Activated CD4-positive, alpha-beta T cell treated with anti-CD3 and anti-CD28 coated beads for 36 hours (primary cell): ENCODE measurements around the gene CLEC11A. TPM values are rescaled to one million over a fixed set of nuclear protein-coding genes. Genes with fewer than 3 reads are reported as not detected.
"Not testable (repeated sequence)": the region's sequence is repeated elsewhere in the genome, so short reads cannot be mapped to it uniquely, and the experiment has no call there.

Experiments used
- ATAC-seq: fragments of 200-7000 bp; cut with Tn5 transposase; one replicate; pipeline ENCODE4 v1.10.0; 2021; ENCODE audit warnings: mild to moderate bottlenecking, moderate library complexity
- CTCF ChIA-PET: fragments of 350-600 bp; sonication (Branson Sonifier 250); formaldehyde crosslinking; loops from one replicate; lab custom pipeline; 2021; ENCODE audit warnings: antibody characterized with exemption; lab: Charles Lee
- POLR2A ChIA-PET: fragments of 350-600 bp; sonication (Branson Sonifier 250); formaldehyde crosslinking; loops from one replicate; lab custom pipeline; 2021; ENCODE audit warnings: antibody characterized with exemption, inconsistent platforms; lab: Charles Lee
- DNase-seq: peaks from one replicate; pipeline ENCODE4 v3.0.0-alpha.2; 2020
- H3K27ac Mint-ChIP-seq: one replicate; pipeline ENCODE4 v1.8.0; 2021; ENCODE audit warnings: mixed read lengths
- H3K27me3 Mint-ChIP-seq: one replicate; pipeline ENCODE4 v1.8.0; 2021; ENCODE audit warnings: mixed read lengths
- H3K36me3 Mint-ChIP-seq: one replicate; pipeline ENCODE4 v1.8.0; 2021; ENCODE audit warnings: low read depth, mixed read lengths
- H3K4me1 Mint-ChIP-seq: one replicate; pipeline ENCODE4 v1.8.0; 2021; ENCODE audit warnings: mixed read lengths
- H3K4me3 Mint-ChIP-seq: one replicate; pipeline ENCODE4 v1.8.0; 2021; ENCODE audit warnings: mild to moderate bottlenecking, moderate library complexity, mixed read lengths
- H3K9me3 Mint-ChIP-seq: one replicate; pipeline ENCODE4 v1.8.0; 2021; ENCODE audit warnings: low read depth, mixed read lengths
- intact Hi-C, 2 experiments: fragments of 100-400 bp; cut with DNase I in 1 of 2; cut with micrococcal nuclease in 1 of 2; formaldehyde crosslinking; loops; one replicate each; pipeline versions ENCODE4 v1.14.2 to v1.15.1; 2022 to 2024; cut with DNase I, micrococcal nuclease
- total RNA-seq, 2 experiments: library from RNA; stranded (reverse); gene quantifications; one replicate each; pipeline ENCODE4 v1.2.3, GENCODE V29; 2021

Gene CLEC11A
- total RNA-seq, 2 experiments from 2014 or later: 0.64 to 1.0 TPM

DNA sequence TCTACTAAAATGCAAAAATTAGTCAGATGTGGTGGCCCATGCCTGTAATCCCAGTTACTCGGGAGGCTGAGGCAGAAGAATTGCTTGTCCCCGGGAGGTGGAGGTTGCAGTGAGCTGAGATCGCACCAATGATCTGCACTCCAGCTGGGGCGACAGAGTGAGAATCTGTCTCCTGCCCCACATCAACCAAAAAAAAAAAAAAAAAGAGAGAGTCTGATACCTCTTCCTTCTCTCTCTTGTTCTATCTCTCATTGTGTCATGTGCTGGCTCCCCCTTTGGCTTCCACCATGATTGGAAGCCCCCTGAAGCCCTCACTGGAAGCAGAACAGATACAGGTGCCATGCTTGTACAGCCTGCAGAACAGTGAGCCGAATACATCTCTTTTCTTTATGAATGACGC lies 20.4 kb downstream of the CLEC11A start:
- CTCF ChIA-PET: no interaction called here
- no peak overlapping the region for H3K4me3 Mint-ChIP-seq
- peaks cover 36% of the 10 kb centered on the region for H3K27me3 Mint-ChIP-seq
- intact Hi-C loops: no loop called here
- no peak for DNase-seq
- no peak for ATAC-seq
- H3K9me3 Mint-ChIP-seq: no peaks in the 10 kb centered on the region
- H3K27ac Mint-ChIP-seq: no peak overlapping the region
- no peaks in the 10 kb centered on the region for H3K4me1 Mint-ChIP-seq
- no peaks in the 10 kb centered on the region for H3K36me3 Mint-ChIP-seq
- POLR2A ChIA-PET: no interaction called here

DNA sequence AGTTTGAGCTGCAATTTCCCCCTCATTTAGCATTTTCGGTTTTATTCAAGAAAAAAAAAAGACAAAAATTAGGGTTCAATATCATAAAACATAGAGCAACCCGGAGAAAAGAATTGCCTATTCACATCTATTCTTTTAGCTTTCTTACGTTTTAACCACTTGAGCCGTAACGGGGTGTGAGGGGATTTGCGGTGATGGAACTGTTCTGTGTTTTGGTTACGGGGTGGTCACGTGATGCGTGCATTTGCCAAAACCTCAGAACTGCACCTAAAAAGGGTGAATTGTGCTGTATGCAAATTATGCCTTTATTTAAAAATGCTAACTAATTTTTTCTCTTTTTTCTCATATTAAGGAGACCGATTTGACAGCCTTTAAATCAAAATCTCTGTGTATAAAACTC lies 22.1 kb downstream of the CLEC11A start:
- H3K4me1 Mint-ChIP-seq: no peaks in the 10 kb centered on the region
- no peak overlapping the region for H3K27ac Mint-ChIP-seq
- H3K27me3 Mint-ChIP-seq: peaks cover 25% of the 10 kb centered on the region
- H3K36me3 Mint-ChIP-seq: no peaks in the 10 kb centered on the region
- ATAC-seq (no peak), DNase-seq (no peak)
- ChIA-PET CTCF (no interaction called here), POLR2A (no interaction called here)
- no peak overlapping the region for H3K4me3 Mint-ChIP-seq
- intact Hi-C loops: no loop called here
- no peaks in the 10 kb centered on the region for H3K9me3 Mint-ChIP-seq

DNA sequence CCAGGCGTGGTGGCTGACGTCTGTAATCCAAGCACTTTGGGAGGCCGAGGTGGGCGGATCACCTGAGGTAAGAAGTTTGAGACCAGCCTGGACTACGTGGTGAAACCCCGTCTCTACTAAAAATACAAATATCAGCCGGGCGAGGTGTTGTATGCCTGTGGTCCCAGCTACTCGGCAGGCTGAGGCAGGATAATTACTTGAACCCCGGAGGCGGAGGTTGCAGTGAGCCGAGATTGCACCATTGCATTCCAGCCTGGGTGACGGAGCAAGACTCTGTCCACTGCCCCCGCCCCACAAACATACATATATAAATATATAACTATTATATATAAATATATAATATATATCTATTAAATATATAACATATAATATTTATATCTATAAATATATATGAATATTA lies 24.0 kb downstream of the CLEC11A start:
- DNase-seq, POLR2A ChIA-PET, ATAC-seq, H3K4me1 Mint-ChIP-seq, H3K36me3 Mint-ChIP-seq, H3K4me3 Mint-ChIP-seq, H3K27ac Mint-ChIP-seq, intact Hi-C loops, CTCF ChIA-PET, H3K9me3 Mint-ChIP-seq: not testable (repeated sequence)
- H3K27me3 Mint-ChIP-seq: peaks cover 13% of the 10 kb centered on the region

DNA sequence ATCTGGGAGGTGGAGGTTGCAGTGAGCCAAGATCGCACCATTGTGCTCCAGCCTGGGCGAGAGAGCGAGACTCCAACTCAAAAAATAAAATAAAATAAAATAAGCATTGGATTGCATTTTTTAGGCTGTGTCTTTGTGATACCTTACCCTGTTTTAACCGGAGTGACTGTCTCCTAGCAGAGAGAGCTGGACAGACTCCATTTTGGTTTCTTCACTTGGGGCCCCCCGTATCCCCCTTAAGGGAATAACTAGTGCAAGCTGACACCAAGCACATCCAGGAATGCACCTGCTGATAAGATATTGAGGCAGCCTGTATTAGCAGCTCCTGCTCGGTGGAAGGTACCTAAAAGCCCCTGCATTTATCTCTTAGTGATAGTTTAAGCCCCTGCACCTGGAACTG lies 26.3 kb downstream of the CLEC11A start:
- no peaks in the 10 kb centered on the region for H3K4me1 Mint-ChIP-seq
- no peak for ATAC-seq
- CTCF ChIA-PET: interaction anchor here (0.6 kb wide), 2 partner anchors 52 to 392 kb away, joined by 3 read pairs; no protein-coding TSS in a partner anchor

DNA sequence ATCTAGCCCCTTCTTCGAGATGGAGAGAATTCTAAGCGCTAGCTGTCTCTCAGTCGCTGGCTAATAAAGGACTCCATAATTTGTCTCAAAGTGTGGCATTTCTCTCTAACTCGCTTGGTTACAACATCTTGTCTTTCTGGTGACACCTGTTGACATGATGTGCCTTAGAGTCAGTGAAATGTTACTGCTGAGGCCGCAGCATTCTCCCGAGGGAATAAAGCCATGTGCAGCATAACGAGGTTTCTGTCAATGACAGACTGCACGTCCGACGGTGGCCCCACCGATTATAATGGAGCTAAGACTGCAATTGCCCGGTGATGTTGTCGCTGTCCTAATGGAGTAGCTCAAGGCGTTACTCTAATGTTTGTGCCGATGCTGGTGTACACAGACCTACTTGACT lies 26.8 kb downstream of the CLEC11A start:
- Mint-ChIP-seq H3K4me1 (no peaks in the 10 kb centered on the region), H3K36me3 (no peaks in the 10 kb centered on the region), H3K4me3 (no peak overlapping the region), H3K9me3 (no peaks in the 10 kb centered on the region), H3K27me3 (peaks cover 18% of the 10 kb centered on the region), H3K27ac (no peak overlapping the region)
- CTCF ChIA-PET: interaction anchor here (0.6 kb wide), 1 partner anchor 393 kb away, joined by 3 read pairs; no protein-coding TSS in a partner anchor
- POLR2A ChIA-PET: interaction anchor here (0.5 kb wide), 1 partner anchor 276 kb away, joined by 3 read pairs; no protein-coding TSS in a partner anchor
- DNase-seq (no peak), ATAC-seq (no peak)
- intact Hi-C loops: no loop called here

More for the DNA sequence above, 26.3 kb downstream of the CLEC11A start:
- Mint-ChIP-seq H3K9me3 (no peaks in the 10 kb centered on the region), H3K36me3 (no peaks in the 10 kb centered on the region), H3K27me3 (peaks cover 15% of the 10 kb centered on the region), H3K4me3 (no peak overlapping the region), H3K27ac (no peak overlapping the region)
- POLR2A ChIA-PET: no interaction called here
- DNase-seq: no peak
- intact Hi-C loops: no loop called here

DNA sequence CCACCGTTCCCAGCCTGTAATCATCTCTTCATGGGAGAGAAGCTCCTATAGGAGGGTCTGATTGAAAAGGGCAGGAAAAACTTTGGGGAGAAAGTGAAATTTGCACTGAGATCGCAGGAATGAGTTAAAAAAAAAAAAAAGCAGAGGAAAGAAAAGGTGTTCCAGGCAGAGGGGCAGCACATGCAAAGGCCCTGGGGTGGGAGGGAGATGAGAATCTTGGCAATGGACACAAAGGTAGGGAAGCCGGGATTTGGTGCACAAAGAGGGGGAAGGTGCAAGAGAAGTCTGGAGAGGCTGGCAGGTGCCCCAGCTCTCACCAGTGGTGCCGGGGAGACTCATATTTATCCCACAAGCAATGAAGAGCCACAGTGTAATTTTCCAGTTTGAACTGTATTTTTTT lies 30.7 kb downstream of the CLEC11A start:
- no peaks in the 10 kb centered on the region for H3K4me1 Mint-ChIP-seq
- H3K36me3 Mint-ChIP-seq: no peaks in the 10 kb centered on the region
- intact Hi-C loops: no loop called here
- POLR2A ChIA-PET: no interaction called here
- CTCF ChIA-PET: no interaction called here
- H3K27ac Mint-ChIP-seq: no peak overlapping the region
- H3K27me3 Mint-ChIP-seq: peaks cover 14% of the 10 kb centered on the region
- H3K9me3 Mint-ChIP-seq: no peaks in the 10 kb centered on the region
- H3K4me3 Mint-ChIP-seq: no peak overlapping the region
- ATAC-seq (no peak), DNase-seq (no peak)

DNA sequence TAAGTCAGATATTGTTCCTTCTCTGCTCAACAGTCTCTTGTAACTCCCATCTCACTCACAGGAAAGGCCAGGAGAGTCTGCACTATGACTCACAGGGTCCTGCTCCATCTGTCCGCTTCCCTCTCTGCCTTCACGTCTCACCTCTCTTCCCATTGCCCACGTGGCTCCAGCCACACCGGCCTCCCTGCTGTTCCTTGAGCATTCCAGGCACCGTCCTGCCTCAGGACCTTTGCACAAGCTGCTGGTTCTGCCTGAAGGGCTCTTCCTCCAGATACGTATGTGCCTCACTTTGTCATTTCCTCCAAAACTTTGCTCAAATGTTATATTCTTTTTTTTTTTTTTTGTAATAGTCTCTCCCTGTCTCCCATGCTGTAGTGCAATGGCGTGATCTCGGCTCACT lies 33.1 kb downstream of the CLEC11A start:
- H3K36me3 Mint-ChIP-seq, H3K9me3 Mint-ChIP-seq, H3K4me1 Mint-ChIP-seq, ATAC-seq, intact Hi-C loops, H3K4me3 Mint-ChIP-seq, H3K27ac Mint-ChIP-seq, DNase-seq, POLR2A ChIA-PET: not testable (repeated sequence)
- peaks cover 14% of the 10 kb centered on the region for H3K27me3 Mint-ChIP-seq
- CTCF ChIA-PET: interaction anchor here (0.6 kb wide), 1 partner anchor 92 kb away, joined by 3 read pairs; no protein-coding TSS in a partner anchor

DNA sequence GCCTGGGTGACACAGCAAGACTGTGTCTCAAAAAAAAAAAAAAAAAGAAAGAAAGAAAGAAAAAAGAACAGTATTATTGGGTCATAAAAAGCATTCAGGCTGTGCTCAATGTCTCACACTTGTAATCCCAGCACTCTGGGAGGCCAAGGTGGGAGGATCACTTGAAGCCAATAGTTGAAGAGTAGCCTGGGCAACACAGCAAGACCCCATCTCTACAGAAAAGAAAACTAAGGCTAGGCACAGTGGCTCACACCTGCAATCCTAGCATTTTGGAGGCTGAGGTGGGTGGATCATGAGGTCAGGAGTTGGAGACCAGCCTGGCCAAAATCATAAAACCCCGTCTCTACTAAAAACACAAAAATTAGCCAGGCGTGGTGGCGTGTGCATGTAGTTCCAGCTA lies 34.5 kb downstream of the CLEC11A start:
- H3K27me3 Mint-ChIP-seq: peaks cover 14% of the 10 kb centered on the region
- H3K4me3 Mint-ChIP-seq, H3K27ac Mint-ChIP-seq, ATAC-seq, H3K9me3 Mint-ChIP-seq, H3K36me3 Mint-ChIP-seq, DNase-seq, CTCF ChIA-PET, H3K4me1 Mint-ChIP-seq, POLR2A ChIA-PET, intact Hi-C loops: not testable (repeated sequence)

DNA sequence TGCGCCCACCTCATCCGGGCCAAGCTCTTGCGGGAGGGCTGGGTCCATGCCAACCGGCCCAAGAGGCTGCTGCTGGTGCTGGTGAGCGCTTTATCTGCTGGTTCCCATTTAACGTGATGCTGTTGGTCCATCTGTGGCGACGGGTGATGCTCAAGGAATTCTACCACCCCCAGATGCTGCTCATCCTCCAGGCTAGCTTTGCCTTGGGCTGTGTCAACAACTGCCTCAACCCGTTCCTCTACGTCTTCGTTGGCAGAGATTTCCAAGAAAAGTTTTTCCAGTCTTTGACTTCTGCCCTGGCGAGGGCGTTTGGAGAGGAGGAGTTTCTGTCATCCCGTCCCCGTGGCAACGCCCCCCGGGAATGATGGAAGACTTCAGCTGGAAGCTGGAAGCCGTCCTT lies 35.9 kb downstream of the CLEC11A start:
- POLR2A ChIA-PET, DNase-seq, H3K9me3 Mint-ChIP-seq, CTCF ChIA-PET, H3K4me1 Mint-ChIP-seq, intact Hi-C loops, H3K36me3 Mint-ChIP-seq, ATAC-seq, H3K27me3 Mint-ChIP-seq, H3K27ac Mint-ChIP-seq, H3K4me3 Mint-ChIP-seq: not testable (repeated sequence)

DNA sequence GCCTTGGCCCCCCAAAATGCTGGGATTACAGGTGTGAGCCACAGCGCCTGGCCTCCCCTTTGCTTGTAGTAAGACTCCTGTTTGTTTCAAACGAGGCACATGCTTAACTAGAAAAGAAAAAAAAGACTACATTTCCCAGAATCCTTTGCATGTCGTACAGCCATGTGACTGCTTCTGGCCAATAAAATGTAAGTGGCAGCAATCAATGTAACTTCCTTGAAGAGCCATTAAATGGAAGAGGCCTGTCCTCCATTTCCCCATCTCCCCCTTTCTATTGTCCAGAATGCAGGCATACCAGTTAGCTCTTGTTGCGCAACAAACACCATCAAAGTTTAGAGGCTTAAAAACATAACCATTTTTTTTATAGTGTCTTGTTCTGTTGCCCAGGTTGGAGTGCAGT lies 36.7 kb downstream of the CLEC11A start:
- ATAC-seq (peak; percentile 72), DNase-seq (no peak)
- no peak overlapping the region for H3K4me3 Mint-ChIP-seq
- ChIA-PET POLR2A (no interaction called here), CTCF (interaction anchor here (0.6 to 0.7 kb wide), 3 partner anchors 18 to 838 kb away, joined by 3 read pairs; no protein-coding TSS in a partner anchor)
- H3K9me3 Mint-ChIP-seq: no peaks in the 10 kb centered on the region
- intact Hi-C loops: no loop called here
- peaks cover 11% of the 10 kb centered on the region for H3K27me3 Mint-ChIP-seq
- H3K4me1 Mint-ChIP-seq: no peaks in the 10 kb centered on the region
- H3K36me3 Mint-ChIP-seq: no peaks in the 10 kb centered on the region
- no peak overlapping the region for H3K27ac Mint-ChIP-seq

DNA sequence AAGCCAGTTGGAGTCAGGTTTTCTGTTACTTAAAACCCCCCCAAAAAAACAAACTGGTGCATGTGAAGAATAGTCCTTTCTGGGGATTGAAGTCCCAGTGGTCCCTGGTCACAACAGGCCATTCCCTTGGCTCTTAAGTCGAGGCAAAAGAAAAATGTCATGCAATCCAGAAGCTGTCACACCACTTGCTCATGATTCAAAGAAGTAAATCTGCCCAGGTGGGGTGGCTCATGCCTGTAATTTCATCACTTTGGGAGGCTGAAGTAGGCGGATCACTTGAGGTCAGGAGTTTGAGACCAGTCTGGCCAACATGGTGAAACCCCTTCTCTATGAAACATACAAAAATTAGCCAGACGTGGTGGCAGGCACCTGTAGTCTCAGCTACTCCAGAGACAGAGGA lies 38.3 kb downstream of the CLEC11A start:
- H3K36me3 Mint-ChIP-seq, ATAC-seq, DNase-seq, intact Hi-C loops, H3K4me3 Mint-ChIP-seq, H3K27me3 Mint-ChIP-seq, H3K9me3 Mint-ChIP-seq, POLR2A ChIA-PET, H3K27ac Mint-ChIP-seq, H3K4me1 Mint-ChIP-seq: not testable (repeated sequence)
- CTCF ChIA-PET: interaction anchor here (1.0 kb wide), 1 partner anchor 37 kb away, joined by 4 read pairs; no protein-coding TSS in a partner anchor

DNA sequence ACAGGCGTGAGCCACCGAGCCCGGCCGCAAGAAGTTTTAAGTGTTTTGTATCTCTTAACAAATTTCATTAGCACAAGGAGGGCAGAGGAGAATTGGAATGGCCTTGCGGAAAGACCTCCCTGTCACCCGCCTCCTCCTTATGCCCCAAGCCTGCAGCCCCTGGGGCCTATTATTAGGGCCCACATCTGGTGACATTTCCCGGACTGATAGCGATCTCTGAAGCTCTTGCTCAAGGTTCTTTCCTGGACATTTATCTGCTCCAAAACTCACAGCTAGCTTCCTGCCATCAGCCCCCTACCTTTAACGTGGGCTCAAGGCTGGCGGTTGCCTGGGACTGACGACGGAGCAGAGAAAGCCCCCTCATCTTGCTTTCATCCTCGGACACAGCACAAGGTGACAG lies 40.4 kb downstream of the CLEC11A start:
- H3K27ac Mint-ChIP-seq, H3K36me3 Mint-ChIP-seq, H3K4me1 Mint-ChIP-seq, DNase-seq, POLR2A ChIA-PET, CTCF ChIA-PET, H3K27me3 Mint-ChIP-seq, ATAC-seq, intact Hi-C loops, H3K9me3 Mint-ChIP-seq, H3K4me3 Mint-ChIP-seq: not testable (repeated sequence)
